ENCODE measurements around the gene SPEN.

DNA sequence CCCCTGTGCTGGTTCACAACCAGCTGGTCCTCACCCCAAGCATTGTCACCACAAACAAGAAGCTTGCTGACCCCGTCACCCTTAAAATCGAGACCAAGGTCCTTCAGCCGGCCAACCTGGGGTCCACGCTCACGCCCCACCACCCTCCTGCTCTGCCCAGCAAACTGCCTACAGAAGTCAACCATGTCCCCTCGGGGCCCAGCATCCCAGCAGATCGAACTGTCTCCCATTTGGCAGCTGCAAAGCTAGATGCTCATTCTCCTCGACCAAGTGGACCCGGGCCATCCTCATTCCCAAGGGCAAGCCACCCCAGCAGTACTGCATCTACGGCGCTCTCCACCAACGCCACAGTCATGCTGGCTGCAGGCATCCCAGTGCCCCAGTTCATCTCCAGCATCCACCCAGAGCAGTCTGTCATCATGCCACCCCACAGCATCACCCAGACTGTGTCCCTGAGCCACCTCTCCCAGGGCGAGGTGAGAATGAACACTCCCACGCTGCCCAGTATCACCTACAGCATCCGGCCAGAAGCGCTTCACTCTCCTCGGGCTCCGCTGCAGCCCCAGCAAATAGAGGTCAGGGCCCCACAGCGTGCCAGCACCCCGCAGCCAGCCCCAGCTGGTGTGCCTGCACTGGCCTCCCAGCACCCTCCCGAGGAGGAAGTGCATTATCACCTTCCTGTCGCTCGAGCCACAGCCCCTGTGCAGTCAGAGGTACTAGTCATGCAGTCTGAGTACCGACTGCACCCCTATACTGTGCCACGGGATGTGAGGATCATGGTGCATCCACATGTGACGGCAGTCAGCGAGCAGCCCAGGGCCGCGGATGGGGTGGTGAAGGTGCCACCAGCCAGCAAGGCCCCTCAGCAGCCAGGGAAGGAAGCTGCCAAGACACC lies 87.8 kb downstream of the SPEN start:
- TF ChIP-seq, protein P1, sequence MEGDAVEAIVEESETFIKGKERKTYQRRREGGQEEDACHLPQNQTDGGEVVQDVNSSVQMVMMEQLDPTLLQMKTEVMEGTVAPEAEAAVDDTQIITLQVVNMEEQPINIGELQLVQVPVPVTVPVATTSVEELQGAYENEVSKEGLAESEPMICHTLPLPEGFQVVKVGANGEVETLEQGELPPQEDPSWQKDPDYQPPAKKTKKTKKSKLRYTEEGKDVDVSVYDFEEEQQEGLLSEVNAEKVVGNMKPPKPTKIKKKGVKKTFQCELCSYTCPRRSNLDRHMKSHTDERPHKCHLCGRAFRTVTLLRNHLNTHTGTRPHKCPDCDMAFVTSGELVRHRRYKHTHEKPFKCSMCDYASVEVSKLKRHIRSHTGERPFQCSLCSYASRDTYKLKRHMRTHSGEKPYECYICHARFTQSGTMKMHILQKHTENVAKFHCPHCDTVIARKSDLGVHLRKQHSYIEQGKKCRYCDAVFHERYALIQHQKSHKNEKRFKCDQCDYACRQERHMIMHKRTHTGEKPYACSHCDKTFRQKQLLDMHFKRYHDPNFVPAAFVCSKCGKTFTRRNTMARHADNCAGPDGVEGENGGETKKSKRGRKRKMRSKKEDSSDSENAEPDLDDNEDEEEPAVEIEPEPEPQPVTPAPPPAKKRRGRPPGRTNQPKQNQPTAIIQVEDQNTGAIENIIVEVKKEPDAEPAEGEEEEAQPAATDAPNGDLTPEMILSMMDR (IDR thresholded peaks at IDR 0.05) = no peak
- TF ChIP-seq POLR2A (IDR thresholded peaks at IDR 0.05) = no peak
